HG02870 (cell line): Measurements from ENCODE around the gene NOSIP.
"Not testable (repeated sequence)": the region's sequence is repeated elsewhere in the genome, so short reads cannot be mapped to it uniquely, and the experiment has no call there.

Experiments
- ATAC-seq: cut with Tn5 transposase; IDR thresholded peaks from one replicate; pipeline ENCODE4 v1.9.1; 2021; ENCODE audit warnings: mild to moderate bottlenecking, moderate library complexity; ENCODE audit not compliant: unreplicated experiment

The NOSIP gene

GRCh38 chr19:49580264-49581006, at the start of gene NOSIP:
TSS of gene NOSIP (minus strand) at chr19:49580556. CDS start at chr19:49560691, 19,865 bp downstream.
- ATAC-seq, result peak; percentile 82

GRCh38 chr19:49629659-49630058, 49.3 kb upstream of the NOSIP start:
- ATAC-seq, result no peak

- ATAC-seq, result no peak
Observed at GRCh38 chr19:49626226-49626625, 45.9 kb upstream of the NOSIP start.

GRCh38 chr19:49624967-49625910, 44.9 kb upstream of the NOSIP start:
- no peak for ATAC-seq

- ATAC-seq, result not testable (repeated sequence)
Observed at GRCh38 chr19:49617860-49618259, 37.5 kb upstream of the NOSIP start.

GRCh38 chr19:49616945-49617344, 36.6 kb upstream of the NOSIP start:
- no peak for ATAC-seq

- no peak for ATAC-seq
Observed at GRCh38 chr19:49616532-49616931, 36.2 kb upstream of the NOSIP start.

GRCh38 chr19:49615861-49616260, 35.5 kb upstream of the NOSIP start:
- no peak for ATAC-seq

GRCh38 chr19:49614096-49614833, 33.9 kb upstream of the NOSIP start:
- no peak for ATAC-seq

GRCh38 chr19:49613374-49613773, 33.0 kb upstream of the NOSIP start:
- no peak for ATAC-seq

- no peak for ATAC-seq
Observed at GRCh38 chr19:49609499-49610092, 29.2 kb upstream of the NOSIP start.

- ATAC-seq, result no peak
Observed at GRCh38 chr19:49605605-49606004, 25.2 kb upstream of the NOSIP start.

- no peak for ATAC-seq
Observed at GRCh38 chr19:49602806-49603205, 22.4 kb upstream of the NOSIP start.

- no peak for ATAC-seq
Observed at GRCh38 chr19:49601482-49602038, 21.2 kb upstream of the NOSIP start.

- ATAC-seq, result no peak
Observed at GRCh38 chr19:49599378-49600295, 19.3 kb upstream of the NOSIP start.

- no peak for ATAC-seq
Observed at GRCh38 chr19:49597703-49597974, 17.3 kb upstream of the NOSIP start.

- ATAC-seq, result no peak
Observed at GRCh38 chr19:49596954-49597702, 16.8 kb upstream of the NOSIP start.

GRCh38 chr19:49596407-49596806, 16.1 kb upstream of the NOSIP start:
- ATAC-seq, result no peak

- ATAC-seq, result no peak
Observed at GRCh38 chr19:49595819-49596404, 15.6 kb upstream of the NOSIP start.
